Kidney (tissue), 14 donors: ENCODE results near the gene SBDS. TPM values are rescaled to one million over a fixed set of nuclear protein-coding genes. Genes with fewer than 3 reads are reported as not detected.
"Not testable (repeated sequence)": the region's sequence is repeated elsewhere in the genome, so short reads cannot be mapped to it uniquely, and the experiment has no call there.

Experiments
- DNase-seq, 5 donors: peaks; one replicate each; pipeline ENCODE4 v3.0.0-alpha.2; 2013 to 2020
- FAIRE-seq: peaks from 2 replicates; lab custom pipeline; 2012; peaks lifted over from hg19 to GRCh38; lab: Jason Lieb, UNC
- H3K27ac ChIP-seq, 2 donors: one replicate each; pipeline ENCODE4 v1.7.0; 2013; ENCODE audit warnings: low read depth in 2 of 2, low read length in 2 of 2, inconsistent platforms in 1 of 2
- H3K27me3 ChIP-seq: one replicate; pipeline ENCODE4 v1.7.1; 2013; ENCODE audit warnings: low read length, inconsistent platforms; ENCODE audit not compliant: control insufficient read depth, insufficient read depth
- H3K36me3 ChIP-seq, 3 donors: one replicate each; pipeline versions ENCODE4 v1.7.0 to v1.7.1; 2013; ENCODE audit warnings: low read length in 3 of 3, control low read depth in 1 of 3, inconsistent platforms in 1 of 3; ENCODE audit not compliant: insufficient read depth in 3 of 3, control insufficient read depth in 2 of 3
- H3K4me1 ChIP-seq, 3 donors: one replicate each; pipeline versions ENCODE4 v1.7.0 to v1.7.1; 2013; ENCODE audit warnings: low read length in 3 of 3, inconsistent platforms in 1 of 3, low read depth in 1 of 3; ENCODE audit not compliant: control insufficient read depth in 2 of 3, insufficient read depth in 2 of 3
- H3K4me3 ChIP-seq, 3 donors: one replicate each; pipeline versions ENCODE4 v1.7.0 to v1.8.1; 2013; ENCODE audit warnings: low read length in 3 of 3, control low read depth in 1 of 3, inconsistent platforms in 1 of 3
- H3K9ac ChIP-seq, 3 donors: one replicate each; pipeline versions ENCODE4 v1.7.0 to v1.7.1; 2013; ENCODE audit warnings: low read length in 3 of 3, control low read depth in 1 of 3, inconsistent platforms in 1 of 3
- H3K9me3 ChIP-seq, 3 donors: one replicate each; pipeline versions ENCODE4 v1.7.0 to v1.7.1; 2013; ENCODE audit warnings: low read length in 3 of 3, control low read depth in 1 of 3, inconsistent platforms in 1 of 3; ENCODE audit not compliant: control insufficient read depth in 2 of 3, insufficient read depth in 1 of 3
- CTCF ChIP-seq: IDR thresholded peaks from 3 replicates; pipeline ENCODE4 v1.5.1; 2012; ENCODE audit warnings: mild to moderate bottlenecking, moderate library complexity, borderline replicate concordance; ENCODE audit not compliant: insufficient read depth; ENCODE audit errors: extremely low read depth
- intact Hi-C: fragments of 100-400 bp; cut with DNase I; formaldehyde crosslinking; loops from one replicate; pipeline ENCODE4 v1.11.1; 2022
- polyA plus RNA-seq: library from polyadenylated mRNA; stranded (reverse); fragments of 350-450 nt; fragmentation: Illumina TruSeq; extraction: RNeasy Lipid Tissue Mini Kit (QIAGEN cat#74804); gene quantifications from one replicate; pipeline ENCODE4 v1.2.3, GENCODE V29; 2014; ENCODE audit warnings: low read depth, low replicate concordance; ENCODE audit not compliant: insufficient read depth
- total RNA-seq: library from RNA; stranded (reverse); fragmentation: NEBNext Ultra II Directional; extraction: Animal tissue kit (Norgen Biotek cat#: 25700); gene quantifications from one replicate; pipeline ENCODE4 v1.2.1, GENCODE V29; 2021
- donor health status: control.
- donor health status: control.
- donor health status: control.
- donor health status: control.
- donor health status: control.
- donor health status: DM: yes; HTN: yes; CAD: no.
- donor health status: Normal renal cell carcinoma (clear cell type).

The SBDS gene
- total and polyA plus RNA-seq, 2 donors from 2014 or later: 113 to 128 TPM

GRCh38 chr7:66994691-66995049 is 716 bp downstream of the SBDS start:
- Histone ChIP-seq H3K27ac (peak overlapping the region; percentile 94 to 96), H3K9ac (peak overlapping the region; percentile 22 to 88 (median 82)), H3K36me3 (peaks cover 3 to 17% (median 4%) of the 10 kb centered on the region in 3 donors), H3K4me3 (peak overlapping the region; percentile 67 to 83 (median 80))
- H3K4me1 ChIP-seq, H3K27me3 ChIP-seq, FAIRE-seq, intact Hi-C loops, H3K9me3 ChIP-seq: not testable (repeated sequence)
- DNase-seq: peak; percentile 64 to 82 (median 76)
- TF ChIP-seq CTCF: peak; percentile 17

- H3K36me3 ChIP-seq: peaks cover 3 to 17% (median 4%) of the 10 kb centered on the region in 3 donors
- H3K4me1 ChIP-seq, intact Hi-C loops, H3K9me3 ChIP-seq, DNase-seq, H3K9ac ChIP-seq, FAIRE-seq, H3K27me3 ChIP-seq: not testable (repeated sequence)
- peak overlapping the region in 1 of 2 donors; percentile 94 for H3K27ac ChIP-seq
- peak overlapping the region in 2 of 3 donors; percentile 67 to 80 for H3K4me3 ChIP-seq
These were observed 1.3 kb downstream of the SBDS start for GRCh38 chr7:66994051-66994450.

- DNase-seq, H3K27me3 ChIP-seq, H3K9ac ChIP-seq, H3K4me3 ChIP-seq, H3K9me3 ChIP-seq, intact Hi-C loops, H3K4me1 ChIP-seq, H3K27ac ChIP-seq, FAIRE-seq: not testable (repeated sequence)
- H3K36me3 ChIP-seq: peaks cover 4 to 17% (median 9%) of the 10 kb centered on the region in 3 donors
These were observed 5.8 kb downstream of the SBDS start for GRCh38 chr7:66989552-66989951.

GRCh38 chr7:66980336-66980735 is 15.1 kb downstream of the SBDS start:
- H3K4me1 ChIP-seq, FAIRE-seq, intact Hi-C loops, H3K27ac ChIP-seq, DNase-seq, H3K4me3 ChIP-seq, H3K9me3 ChIP-seq, H3K9ac ChIP-seq, H3K27me3 ChIP-seq, H3K36me3 ChIP-seq: not testable (repeated sequence)

- H3K9ac ChIP-seq, H3K36me3 ChIP-seq, H3K9me3 ChIP-seq, DNase-seq, H3K27me3 ChIP-seq, FAIRE-seq, H3K4me1 ChIP-seq, H3K27ac ChIP-seq, H3K4me3 ChIP-seq, intact Hi-C loops: not testable (repeated sequence)
These were observed 16.4 kb downstream of the SBDS start for GRCh38 chr7:66979013-66979412.

GRCh38 chr7:66978312-66978711 is 17.1 kb downstream of the SBDS start:
- intact Hi-C loops, FAIRE-seq, DNase-seq, H3K9ac ChIP-seq, H3K4me3 ChIP-seq, H3K27ac ChIP-seq, H3K9me3 ChIP-seq, H3K36me3 ChIP-seq, H3K4me1 ChIP-seq, H3K27me3 ChIP-seq: not testable (repeated sequence)
